Astrocyte (in vitro differentiated cells and primary cell): ENCODE data around the gene SHISA7. TPM values are rescaled to one million over a fixed set of nuclear protein-coding genes. Genes with fewer than 3 reads are reported as not detected.
A peak's percentile ranks its signal among the peaks of the same experiment; 100 is the strongest.

Experiments
- DNase-seq: peaks from one replicate; pipeline ENCODE4 v3.0.0-alpha.2; 2010; ENCODE audit warnings: low read depth
- FAIRE-seq: peaks from 2 replicates; lab custom pipeline; 2011; peaks lifted over from hg19 to GRCh38; lab: Jason Lieb, UNC
- H2AFZ ChIP-seq: 2 replicates; pipeline ENCODE4 v1.6.0; 2012; ENCODE audit warnings: low read depth, low read length, inconsistent platforms
- H3K27ac ChIP-seq: 2 replicates; pipeline ENCODE4 v1.5.1; 2011; ENCODE audit warnings: low read depth, low read length, inconsistent platforms
- H3K27me3 ChIP-seq: 2 replicates; pipeline ENCODE4 v1.6.0; 2011; ENCODE audit warnings: low read length, inconsistent platforms; ENCODE audit not compliant: insufficient read depth
- H3K36me3 ChIP-seq: 2 replicates; pipeline ENCODE4 v1.5.1; 2011; ENCODE audit warnings: low read length, inconsistent platforms; ENCODE audit not compliant: insufficient read depth
- H3K4me1 ChIP-seq: 2 replicates; pipeline ENCODE4 v1.5.1; 2011; ENCODE audit warnings: low read length, inconsistent platforms; ENCODE audit not compliant: insufficient read depth
- H3K4me2 ChIP-seq: 2 replicates; pipeline ENCODE4 v1.6.0; 2012; ENCODE audit warnings: low read length, inconsistent platforms
- H3K4me3 ChIP-seq: 2 replicates; pipeline ENCODE4 v1.5.1; 2011; ENCODE audit warnings: low read depth, mild to moderate bottlenecking, low read length, inconsistent platforms; ENCODE audit not compliant: insufficient read depth
- H3K79me2 ChIP-seq: 2 replicates; pipeline ENCODE4 v1.6.0; 2012; ENCODE audit warnings: mild to moderate bottlenecking, low read length, inconsistent platforms; ENCODE audit not compliant: insufficient read depth
- H3K9ac ChIP-seq: 2 replicates; pipeline ENCODE4 v1.6.0; 2012; ENCODE audit warnings: mild to moderate bottlenecking, low read length, inconsistent platforms
- H3K9me3 ChIP-seq: 2 replicates; pipeline ENCODE4 v1.5.1; 2012; ENCODE audit warnings: low read depth, mild to moderate bottlenecking, low read length, inconsistent platforms; ENCODE audit not compliant: insufficient read depth
- H4K20me1 ChIP-seq: 2 replicates; pipeline ENCODE4 v1.6.0; 2012; ENCODE audit warnings: low read length, inconsistent platforms; ENCODE audit not compliant: insufficient read depth
- H3K27ac Mint-ChIP-seq: one replicate; pipeline ENCODE4 v1.8.0; 2021; ENCODE audit warnings: mild to moderate bottlenecking, mixed read lengths; ENCODE audit not compliant: unreplicated experiment
- H3K27me3 Mint-ChIP-seq: one replicate; pipeline ENCODE4 v1.8.0; 2021; ENCODE audit warnings: low read depth, mixed read lengths; ENCODE audit not compliant: unreplicated experiment
- H3K36me3 Mint-ChIP-seq: one replicate; pipeline ENCODE4 v1.8.0; 2021; ENCODE audit warnings: low read depth, mixed read lengths; ENCODE audit not compliant: unreplicated experiment
- H3K4me1 Mint-ChIP-seq: one replicate; pipeline ENCODE4 v1.8.0; 2021; ENCODE audit warnings: low read depth, mixed read lengths; ENCODE audit not compliant: unreplicated experiment
- H3K4me3 Mint-ChIP-seq: one replicate; pipeline ENCODE4 v1.8.0; 2021; ENCODE audit warnings: mild to moderate bottlenecking, moderate library complexity, mixed read lengths; ENCODE audit not compliant: unreplicated experiment
- H3K9me3 Mint-ChIP-seq: one replicate; pipeline ENCODE4 v1.8.0; 2021; ENCODE audit warnings: mild to moderate bottlenecking, mixed read lengths; ENCODE audit not compliant: unreplicated experiment
- EZH2 ChIP-seq: IDR thresholded peaks from 2 replicates; pipeline ENCODE4 v1.6.1; 2012; ENCODE audit warnings: mild to moderate bottlenecking, low read length, inconsistent platforms; ENCODE audit not compliant: insufficient read depth
- total RNA-seq: library from RNA; stranded (reverse); gene quantifications from 2 replicates; pipeline ENCODE4 v1.2.1, GENCODE V29; 2021
- TF ChIP-seq, protein P1 (sequence below): IDR thresholded peaks from 2 replicates; pipeline ENCODE4 v1.5.1; 2011; ENCODE audit warnings: low read depth, mild to moderate bottlenecking, inconsistent platforms, low read length, moderate library complexity; ENCODE audit not compliant: insufficient read depth

The SHISA7 gene
- total RNA-seq, 1 donor from 2014 or later = 0.09 TPM

DNA sequence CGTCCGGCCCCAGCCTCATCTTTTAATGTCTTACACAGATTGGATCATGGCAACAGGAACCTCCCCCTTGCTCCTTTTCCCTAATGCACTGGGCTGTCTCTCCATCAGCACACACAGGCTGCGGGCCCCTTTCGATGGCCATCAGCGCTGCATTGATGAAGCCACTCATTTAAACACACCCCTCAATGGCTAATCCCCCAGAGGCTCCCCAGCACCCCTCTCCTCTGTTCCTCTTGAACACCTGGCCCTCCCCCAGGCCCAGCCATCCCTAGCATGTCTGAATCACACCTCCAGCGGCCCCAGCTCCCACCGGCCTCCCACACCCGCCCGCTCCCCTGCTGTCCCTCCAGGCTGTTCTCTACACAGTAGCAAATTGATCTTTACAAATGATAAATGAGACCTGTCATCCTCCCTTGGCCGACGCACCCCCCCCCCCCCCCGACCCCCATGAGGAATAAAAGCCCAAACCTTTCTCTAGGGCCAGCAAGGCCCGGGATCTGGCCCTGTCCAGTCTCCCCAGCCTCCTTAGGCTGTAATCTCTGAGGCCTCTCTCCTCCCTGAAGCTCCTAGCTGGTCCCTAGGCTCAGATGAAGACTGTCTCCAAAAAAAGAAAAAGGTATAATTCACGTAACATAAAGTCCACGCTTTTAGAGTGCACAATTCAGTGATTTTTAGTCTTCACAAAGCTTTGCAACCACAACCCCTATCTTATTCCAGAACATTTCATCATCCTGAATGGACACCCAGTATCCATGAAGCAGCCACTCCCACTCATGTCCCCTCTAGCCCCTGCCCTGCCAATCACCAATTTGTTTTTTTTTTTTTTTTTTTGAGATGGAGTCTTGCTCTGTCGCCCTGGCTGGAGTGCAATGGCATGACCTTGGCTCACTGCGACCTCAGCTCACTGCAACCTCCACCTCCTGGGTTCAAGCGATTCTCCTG is 50.0 kb downstream of the SHISA7 start:
- Histone ChIP-seq H3K27me3 (no peaks in the 10 kb centered on the region), H3K36me3 (peaks cover 24% of the 10 kb centered on the region), H3K4me2 (no peak overlapping the region), H3K9ac (no peak overlapping the region), H4K20me1 (peaks cover 53% of the 10 kb centered on the region), H3K79me2 (peaks cover 26% of the 10 kb centered on the region), H3K9me3 (no peaks in the 10 kb centered on the region), H3K27ac (no peak overlapping the region), H3K4me3 (no peak overlapping the region), H3K4me1 (peaks cover 25% of the 10 kb centered on the region), H2AFZ (no peak overlapping the region)
- FAIRE-seq = no peak
- Mint-ChIP-seq H3K36me3 (peaks cover 11% of the 10 kb centered on the region), H3K9me3 (no peaks in the 10 kb centered on the region), H3K4me1 (peaks cover 36% of the 10 kb centered on the region), H3K4me3 (peak overlapping the region; percentile 73), H3K27me3 (no peaks in the 10 kb centered on the region), H3K27ac (peak overlapping the region; percentile 66)
- TF ChIP-seq EZH2 = no peak
- TF ChIP-seq, protein P1, sequence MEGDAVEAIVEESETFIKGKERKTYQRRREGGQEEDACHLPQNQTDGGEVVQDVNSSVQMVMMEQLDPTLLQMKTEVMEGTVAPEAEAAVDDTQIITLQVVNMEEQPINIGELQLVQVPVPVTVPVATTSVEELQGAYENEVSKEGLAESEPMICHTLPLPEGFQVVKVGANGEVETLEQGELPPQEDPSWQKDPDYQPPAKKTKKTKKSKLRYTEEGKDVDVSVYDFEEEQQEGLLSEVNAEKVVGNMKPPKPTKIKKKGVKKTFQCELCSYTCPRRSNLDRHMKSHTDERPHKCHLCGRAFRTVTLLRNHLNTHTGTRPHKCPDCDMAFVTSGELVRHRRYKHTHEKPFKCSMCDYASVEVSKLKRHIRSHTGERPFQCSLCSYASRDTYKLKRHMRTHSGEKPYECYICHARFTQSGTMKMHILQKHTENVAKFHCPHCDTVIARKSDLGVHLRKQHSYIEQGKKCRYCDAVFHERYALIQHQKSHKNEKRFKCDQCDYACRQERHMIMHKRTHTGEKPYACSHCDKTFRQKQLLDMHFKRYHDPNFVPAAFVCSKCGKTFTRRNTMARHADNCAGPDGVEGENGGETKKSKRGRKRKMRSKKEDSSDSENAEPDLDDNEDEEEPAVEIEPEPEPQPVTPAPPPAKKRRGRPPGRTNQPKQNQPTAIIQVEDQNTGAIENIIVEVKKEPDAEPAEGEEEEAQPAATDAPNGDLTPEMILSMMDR = no peak
- DNase-seq = no peak

DNA sequence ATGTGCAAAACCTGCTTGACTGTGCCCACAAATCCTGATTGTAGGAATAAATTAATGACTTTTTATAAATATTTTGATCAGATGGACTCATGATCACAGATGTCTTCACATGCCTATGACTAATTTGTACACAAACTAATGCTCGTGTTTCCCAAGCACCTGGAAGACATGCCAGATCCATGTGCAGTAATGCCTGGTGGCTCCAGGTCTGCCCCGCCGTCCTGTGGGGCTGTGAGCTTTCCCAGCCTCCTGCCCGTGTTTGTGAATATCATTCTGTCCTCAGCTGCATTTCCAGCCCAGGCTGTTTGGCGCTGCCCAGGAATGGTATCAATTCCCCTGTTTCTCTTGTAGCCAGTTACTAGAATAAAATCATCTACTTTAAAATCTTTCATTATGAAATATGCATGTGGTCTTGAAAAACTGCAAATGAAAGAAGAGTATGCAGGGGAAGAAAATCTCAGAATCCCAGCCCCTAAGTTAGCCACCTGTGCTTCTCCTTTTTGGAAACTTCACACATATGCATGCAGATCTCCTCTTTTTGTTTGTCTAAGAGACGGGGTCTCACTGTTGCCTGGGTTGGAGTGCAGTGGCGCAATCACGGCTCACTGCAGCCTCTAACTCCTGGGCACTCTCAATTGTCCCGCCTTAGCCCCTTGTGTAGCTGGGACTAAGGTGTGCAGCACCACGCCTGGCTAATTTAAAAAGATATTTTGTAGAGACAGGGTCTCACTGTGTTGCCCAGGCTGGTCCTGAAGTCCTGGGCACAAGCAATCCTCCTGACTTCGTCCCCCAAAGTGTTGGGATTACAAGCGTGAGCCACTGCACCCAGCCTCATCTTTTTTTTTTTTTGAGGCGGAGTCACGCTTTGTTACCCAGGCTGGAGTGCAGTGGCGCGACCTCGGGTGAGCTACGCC is 51.1 kb downstream of the SHISA7 start:
- H3K4me1 ChIP-seq = peaks cover 37% of the 10 kb centered on the region
- H3K27ac ChIP-seq = no peak overlapping the region
- H3K4me1 Mint-ChIP-seq = peaks cover 42% of the 10 kb centered on the region
- peaks cover 64% of the 10 kb centered on the region for H4K20me1 ChIP-seq
- no peak for TF ChIP-seq EZH2
- TF ChIP-seq, protein P1 = no peak
- FAIRE-seq (no peak), DNase-seq (no peak)
- no peaks in the 10 kb centered on the region for H3K9me3 Mint-ChIP-seq
- H3K27ac Mint-ChIP-seq = no peak overlapping the region
- no peak overlapping the region for H3K4me3 ChIP-seq
- peak overlapping the region; percentile 34 for H3K4me3 Mint-ChIP-seq
- H3K36me3 ChIP-seq = peaks cover 29% of the 10 kb centered on the region
- peaks cover 22% of the 10 kb centered on the region for H3K36me3 Mint-ChIP-seq
- no peaks in the 10 kb centered on the region for H3K27me3 ChIP-seq
- H3K4me2 ChIP-seq = no peak overlapping the region
- no peak overlapping the region for H3K9ac ChIP-seq
- H3K9me3 ChIP-seq = no peaks in the 10 kb centered on the region
- H3K79me2 ChIP-seq = peaks cover 37% of the 10 kb centered on the region
- H3K27me3 Mint-ChIP-seq = no peaks in the 10 kb centered on the region
- no peak overlapping the region for H2AFZ ChIP-seq
